Lower lobe of right lung (tissue), 2 donors: ENCODE data around the gene ACYP1. TPM values are rescaled to one million over a fixed set of nuclear protein-coding genes. Genes with fewer than 3 reads are reported as not detected.

Source experiments
- ATAC-seq, 2 donors: fragments of 200-7000 bp; cut with Tn5 transposase; one replicate each; pipeline ENCODE4 v1.9.1; 2020 to 2022; ENCODE audit warnings: mild to moderate bottlenecking in 2 of 2, moderate library complexity in 2 of 2
- DNase-seq: peaks from one replicate; pipeline ENCODE4 v3.0.0-alpha.2; 2020
- H3K27ac ChIP-seq: fragments of 200-600 bp; one replicate; pipeline ENCODE4 v1.8.0; 2022
- H3K27me3 ChIP-seq: fragments of 200-600 bp; one replicate; pipeline ENCODE4 v1.8.0; 2022; ENCODE audit warnings: low read depth
- H3K36me3 ChIP-seq: fragments of 200-600 bp; one replicate; pipeline ENCODE4 v1.8.0; 2022; ENCODE audit warnings: mild to moderate bottlenecking
- H3K4me1 ChIP-seq: fragments of 200-600 bp; one replicate; pipeline ENCODE4 v1.8.0; 2022
- H3K4me3 ChIP-seq: fragments of 200-600 bp; one replicate; pipeline ENCODE4 v1.8.0; 2022; ENCODE audit warnings: mild to moderate bottlenecking
- H3K9me3 ChIP-seq: fragments of 200-600 bp; one replicate; pipeline ENCODE4 v1.8.0; 2022
- CTCF ChIP-seq: fragments of 200-600 bp; IDR thresholded peaks from one replicate; pipeline ENCODE4 v1.8.0; 2022; ENCODE audit warnings: antibody characterized with exemption, mild to moderate bottlenecking
- intact Hi-C: fragments of 100-400 bp; cut with DNase I; formaldehyde crosslinking; loops from one replicate; pipeline ENCODE4 v1.11.0; 2022
- long read RNA-seq: library from polyadenylated mRNA; unstranded; transcript quantifications from one replicate; pipeline ENCODE4 v2.0.0, GENCODE V29; 2021
- total RNA-seq: library from RNA; stranded (reverse); fragmentation: NEBNext Ultra II Directional; extraction: Animal tissue kit (Norgen Biotek cat#: 25700); gene quantifications from one replicate; pipeline ENCODE4 v1.2.1, GENCODE V29; 2021
- donor health status: DM: no; HTN: yes; CAD: no; lungs with severe emphysema.

Gene ACYP1
- 19.7 TPM for total RNA-seq
- long read RNA-seq, partial matches to known transcripts = 0 of 7 reads
- long read RNA-seq, other reads (novel, unspliced or antisense) = 3 of 7 reads

DNA sequence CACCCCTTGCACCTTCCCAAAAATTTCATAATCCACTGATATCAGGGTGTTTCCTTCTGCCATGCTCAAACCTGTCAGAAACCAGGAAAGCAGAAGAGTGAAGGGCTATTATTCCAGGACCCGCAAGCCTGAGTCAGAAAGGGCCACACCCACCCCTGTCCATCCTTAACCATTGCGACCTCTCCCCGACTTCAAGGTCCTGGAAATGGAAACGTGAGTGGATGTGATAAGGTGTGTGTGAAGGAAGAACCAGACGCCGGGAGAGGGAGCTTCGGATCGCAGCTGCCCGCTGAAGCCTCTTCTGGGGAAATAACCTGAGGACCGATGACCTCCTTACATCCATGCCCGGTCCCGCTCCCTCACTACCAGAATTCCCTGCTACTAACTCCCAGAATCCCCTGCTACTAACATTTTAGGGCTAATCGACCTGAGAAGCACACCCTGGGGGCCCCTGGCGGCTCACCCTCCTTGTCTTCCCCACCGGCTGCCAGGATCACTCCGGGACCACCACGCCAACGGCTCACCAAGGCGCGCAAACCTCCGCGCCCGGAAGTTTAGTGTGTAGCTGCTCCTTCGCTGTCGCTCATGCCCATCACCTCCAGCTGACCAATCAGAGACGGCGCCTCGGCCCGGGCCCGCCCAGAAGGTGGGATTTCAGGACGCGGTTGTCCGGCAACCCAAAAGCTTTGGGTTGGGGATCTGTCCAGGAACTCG, at the start of gene ACYP1:
Gene ACYP1 (minus strand): TSS at position 534 of the 714 bp plus-strand sequence. CDS start 471 bp downstream, at position 63.
- no peaks in the 10 kb centered on the region for H3K27me3 ChIP-seq
- ATAC-seq = peak; percentile 97 to 98
- H3K4me3 ChIP-seq = peak within 1 kb of the TSS; percentile 67
- TF ChIP-seq CTCF = no peak
- peak; percentile 92 for DNase-seq
- peak within 1 kb of the TSS; percentile 69 for H3K27ac ChIP-seq
- H3K4me1 ChIP-seq = peaks cover 38% of the 10 kb centered on the region
- no peaks in the 10 kb centered on the region for H3K9me3 ChIP-seq
- no peaks in the 10 kb centered on the region for H3K36me3 ChIP-seq
- intact Hi-C loops = no loop called here

GRCh38 chr14:75109877-75110276, 46.1 kb upstream of the ACYP1 start:
- Histone ChIP-seq H3K36me3 (peaks cover 100% of the 10 kb centered on the region), H3K27ac (no peak overlapping the region), H3K4me1 (no peaks in the 10 kb centered on the region), H3K27me3 (no peaks in the 10 kb centered on the region), H3K4me3 (no peak overlapping the region), H3K9me3 (no peaks in the 10 kb centered on the region)
- intact Hi-C loops = no loop called here
- ATAC-seq (no peak), DNase-seq (no peak)
- TF ChIP-seq CTCF = no peak

DNA sequence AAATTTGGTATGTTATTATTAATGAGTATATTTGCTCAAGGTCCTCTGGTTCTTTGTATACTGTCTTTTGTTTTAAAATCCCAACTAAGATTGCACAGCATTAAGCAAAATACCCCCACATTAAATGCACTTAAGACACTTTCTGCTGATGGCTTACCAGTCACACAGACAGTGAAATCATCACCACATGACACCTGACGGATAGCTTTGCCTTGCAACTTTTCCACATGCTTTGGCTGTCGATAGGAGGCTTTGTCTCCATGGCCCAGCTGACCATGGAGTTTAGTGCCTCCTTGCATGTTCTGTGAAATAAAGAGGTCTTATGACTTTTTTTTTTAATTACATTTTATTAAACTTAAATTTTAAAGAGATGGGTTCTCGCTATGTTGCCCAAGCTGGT, 43.4 kb upstream of the ACYP1 start:
- Histone ChIP-seq H3K9me3 (no peaks in the 10 kb centered on the region), H3K36me3 (peaks cover 100% of the 10 kb centered on the region), H3K4me3 (no peak overlapping the region), H3K4me1 (no peaks in the 10 kb centered on the region), H3K27ac (no peak overlapping the region), H3K27me3 (no peaks in the 10 kb centered on the region)
- no peak for ATAC-seq
- DNase-seq = no peak
- no peak for TF ChIP-seq CTCF
- intact Hi-C loops = no loop called here

GRCh38 chr14:75101491-75101890, 37.7 kb upstream of the ACYP1 start:
- H3K36me3 ChIP-seq = peaks cover 98% of the 10 kb centered on the region

GRCh38 chr14:75098682-75099081, 34.9 kb upstream of the ACYP1 start:
- no peak for ATAC-seq
- no peak overlapping the region for H3K4me3 ChIP-seq

More at GRCh38 chr14:75101491-75101890, 37.7 kb upstream of the ACYP1 start:
- intact Hi-C loops = no loop called here
- Histone ChIP-seq H3K27me3 (no peaks in the 10 kb centered on the region), H3K9me3 (no peaks in the 10 kb centered on the region), H3K4me3 (no peak overlapping the region), H3K4me1 (no peaks in the 10 kb centered on the region), H3K27ac (no peak overlapping the region)
- no peak for TF ChIP-seq CTCF
- DNase-seq (no peak), ATAC-seq (no peak)

More at GRCh38 chr14:75098682-75099081, 34.9 kb upstream of the ACYP1 start:
- intact Hi-C loops = no loop called here
- Histone ChIP-seq H3K36me3 (peaks cover 98% of the 10 kb centered on the region), H3K27me3 (no peaks in the 10 kb centered on the region), H3K9me3 (no peaks in the 10 kb centered on the region), H3K27ac (no peak overlapping the region), H3K4me1 (no peaks in the 10 kb centered on the region)
- TF ChIP-seq CTCF = no peak
- DNase-seq = no peak
